Endothelial cell of umbilical vein (primary cell): Measurements from ENCODE around the gene KCNQ1OT1. TPM values are rescaled to one million over a fixed set of nuclear protein-coding genes. Genes with fewer than 3 reads are reported as not detected.

Experiments used
- BruUV-seq: library from RNA; stranded (reverse); fragments of 400-500 nt; replicated peaks from 2 replicates; lab custom pipeline; 2021; lab: Mats Ljungman, UMichigan
- CTCF ChIA-PET: fragments of 300-600, 350-600 bp; sonication (Branson Sonifier 250); formaldehyde crosslinking; loops from one replicate; lab custom pipeline; 2021; ENCODE audit warnings: antibody characterized with exemption, inconsistent platforms; lab: Charles Lee
- POLR2A ChIA-PET: fragments of 300-600, 350-600 bp; sonication (Branson Sonifier 250); formaldehyde crosslinking; loops from one replicate; lab custom pipeline; 2021; ENCODE audit warnings: antibody characterized with exemption, inconsistent platforms; lab: Charles Lee
- DNase-seq: peaks from one replicate; pipeline ENCODE4 v3.0.0-alpha.2; 2011; ENCODE audit warnings: low read depth, low spot score
- FAIRE-seq: peaks from 2 replicates; lab custom pipeline; 2011; peaks lifted over from hg19 to GRCh38; lab: Jason Lieb, UNC
- H2AFZ ChIP-seq: 2 replicates; pipeline ENCODE4 v1.6.0; 2012; ENCODE audit warnings: low read depth, low read length, control low read depth, inconsistent platforms
- H3K27ac ChIP-seq: 2 replicates; pipeline ENCODE4 v1.5.1; 2011; ENCODE audit warnings: low read depth, mild to moderate bottlenecking, control low read depth, low read length, moderate library complexity; ENCODE audit not compliant: insufficient read depth
- H3K27me3 ChIP-seq, 2 experiments: 2 replicates each; pipeline versions ENCODE4 v1.6.0 to v1.6.1; 2011; ENCODE audit warnings: low read length in 2 of 2, mixed read lengths in 1 of 2; ENCODE audit not compliant: control insufficient read depth in 2 of 2, insufficient read depth in 2 of 2
- H3K36me3 ChIP-seq, 2 experiments: 2 replicates in 1 of 2; 3 replicates in 1 of 2; pipeline ENCODE4 v1.5.1; 2011; ENCODE audit warnings: low read length in 2 of 2, mild to moderate bottlenecking in 1 of 2, moderate library complexity in 1 of 2; ENCODE audit not compliant: control insufficient read depth in 2 of 2, insufficient read depth in 2 of 2; ENCODE audit errors: extremely low read depth in 1 of 2
- H3K4me1 ChIP-seq: 3 replicates; pipeline ENCODE4 v1.5.1; 2011; ENCODE audit warnings: mild to moderate bottlenecking, low read length; ENCODE audit not compliant: control insufficient read depth, insufficient read depth; ENCODE audit errors: extremely low read depth
- H3K4me2 ChIP-seq: 2 replicates; pipeline ENCODE4 v1.6.1; 2011; ENCODE audit warnings: low read length, control low read depth, mixed read lengths; ENCODE audit not compliant: insufficient read depth
- H3K4me3 ChIP-seq, 3 experiments: fragments of 200-600 bp in 1 of 3; sonication (generic), shearing (Covaris generic) in 1 of 3; replicated peaks in 1 of 3; 2 replicates each; pipeline ENCODE4 v1.5.1; 2011 to 2016; ENCODE audit warnings: control low read depth in 3 of 3, low read length in 3 of 3, mild to moderate bottlenecking in 2 of 3, inconsistent platforms in 1 of 3, low read depth in 1 of 3, moderate library complexity in 1 of 3; ENCODE audit not compliant: insufficient read depth in 1 of 3
- H3K79me2 ChIP-seq: 2 replicates; pipeline ENCODE4 v1.6.0; 2012; ENCODE audit warnings: low read length, inconsistent platforms; ENCODE audit not compliant: control insufficient read depth, insufficient read depth
- H3K9ac ChIP-seq: replicated peaks from 2 replicates; pipeline ENCODE3; 2011; ENCODE audit warnings: low read length, control low read depth; ENCODE audit not compliant: insufficient read depth; ENCODE audit errors: extremely low read depth
- H3K9me1 ChIP-seq: replicated peaks from 3 replicates; pipeline ENCODE4 v1.6.0; 2011; ENCODE audit warnings: mild to moderate bottlenecking, low read length; ENCODE audit not compliant: control insufficient read depth, insufficient read depth; ENCODE audit errors: extremely low read depth
- H3K9me3 ChIP-seq: replicated peaks from 2 replicates; pipeline ENCODE4 v1.5.1; 2012; ENCODE audit warnings: low read length, inconsistent platforms; ENCODE audit not compliant: control insufficient read depth, insufficient read depth
- H4K20me1 ChIP-seq: replicated peaks from 2 replicates; pipeline ENCODE3; 2011; ENCODE audit warnings: mild to moderate bottlenecking, low read length; ENCODE audit not compliant: control insufficient read depth, insufficient read depth; ENCODE audit errors: extremely low read depth
- CTCF ChIP-seq, 2 donors: IDR thresholded peaks; 1 replicate in 1 of 2; 2 replicates in 1 of 2; pipeline ENCODE4 v1.5.1; 2011; ENCODE audit warnings: low read length in 2 of 2, mild to moderate bottlenecking in 2 of 2, moderate library complexity in 2 of 2, control low read depth in 1 of 2, inconsistent platforms in 1 of 2, low read depth in 1 of 2; ENCODE audit not compliant: insufficient read depth in 1 of 2; ENCODE audit errors: extremely low read depth in 1 of 2
- EZH2 ChIP-seq: IDR thresholded peaks from 2 replicates; pipeline ENCODE4 v1.6.1; 2012; ENCODE audit warnings: borderline replicate concordance, low read depth, mild to moderate bottlenecking, moderate library complexity, low read length, inconsistent platforms; ENCODE audit not compliant: severe bottlenecking
- FOS ChIP-seq: IDR thresholded peaks from 2 replicates; pipeline ENCODE4 v1.6.1; 2011; ENCODE audit warnings: mild to moderate bottlenecking, low read length, moderate library complexity, borderline replicate concordance; ENCODE audit not compliant: insufficient read depth
- GATA2 ChIP-seq: IDR thresholded peaks from 2 replicates; pipeline ENCODE4 v1.7.0; 2011; ENCODE audit warnings: low read depth, mild to moderate bottlenecking, moderate library complexity, mixed read lengths, low read length; ENCODE audit not compliant: insufficient read length, insufficient read depth
- JUN ChIP-seq: IDR thresholded peaks from 2 replicates; pipeline ENCODE4 v1.6.1; 2011; ENCODE audit warnings: borderline replicate concordance, low read depth; ENCODE audit not compliant: insufficient read length, insufficient read depth
- MAX ChIP-seq: IDR thresholded peaks from 2 replicates; pipeline ENCODE4 v1.6.1; 2011; ENCODE audit not compliant: insufficient read depth, insufficient read length
- MYC ChIP-seq: IDR thresholded peaks from one replicate; pipeline ENCODE4 v1.6.1; 2011; ENCODE audit warnings: mild to moderate bottlenecking, low read depth, low read length
- POLR2A ChIP-seq: IDR thresholded peaks from 2 replicates; pipeline ENCODE4 v1.6.1; 2012; ENCODE audit warnings: low read depth, mild to moderate bottlenecking, control low read depth, low read length
- POLR2AphosphoS5 ChIP-seq: IDR thresholded peaks from 2 replicates; pipeline ENCODE4 v1.6.1; 2012; ENCODE audit warnings: low read depth, mild to moderate bottlenecking, control low read depth, low read length, moderate library complexity; ENCODE audit not compliant: insufficient read depth
- dilution Hi-C: fragments of 300-500 bp; cut with MboI; formaldehyde crosslinking; loops from one replicate; pipeline ENCODE4 v1.15.0; 2019; ENCODE audit warnings: low sequenced_read_pairs; ENCODE audit not compliant: extremely low pct_ligation_motif_present
- intact Hi-C: fragments of 100-400 bp; cut with micrococcal nuclease; formaldehyde crosslinking; loops from one replicate; pipeline ENCODE4 v1.10.0; 2022
- polyA plus RNA-seq, 4 experiments: library from polyadenylated mRNA; depleted of rRNA in 3 of 4; stranded (reverse) in 3 of 4; unstranded in 1 of 4; fragments of >200 nt; gene quantifications; 2 replicates each; pipeline versions ENCODE4 v1.2.1 to v1.2.3, GENCODE V29; 2011 to 2012; ENCODE audit warnings: missing spikeins in 1 of 4
- total RNA-seq: library from RNA; stranded (reverse); gene quantifications from 2 replicates; pipeline ENCODE4 v1.2.3, GENCODE V29; 2021

KCNQ1OT1 gene
- total and polyA plus RNA-seq, 2 donors (not counting 3 experiments of a cell fraction or from before 2014, with no cell fraction given), result 0.11 to 1.8 TPM

- no TSS peak for BruUV-seq
- H3K27ac ChIP-seq, result no peak overlapping the region
- H3K27me3 ChIP-seq, result no peaks in the 10 kb centered on the region
- dilution Hi-C loops, result no loop called here
- H3K79me2 ChIP-seq, result peaks cover 47% of the 10 kb centered on the region
- DNase-seq (no peak), FAIRE-seq (no peak)
- no peak overlapping the region for H3K4me3 ChIP-seq
- ChIA-PET POLR2A (no interaction called here), CTCF (interaction anchor here (1.0 kb wide), 1 partner anchor 11 kb away, joined by 3 read pairs; no protein-coding TSS in a partner anchor)
- no peaks in the 10 kb centered on the region for H4K20me1 ChIP-seq
- no peaks in the 10 kb centered on the region for H3K36me3 ChIP-seq
- H3K9me1 ChIP-seq, result no peaks in the 10 kb centered on the region
- no peak overlapping the region for H2AFZ ChIP-seq
- TF ChIP-seq FOS (no peak), CTCF (IDR thresholded peaks at IDR 0.05; ENCODE audit: extremely low read depth in 1 of 2, insufficient read depth in 1 of 2, low read depth in 1 of 2, low read length in 2 of 2) (no peak), JUN (no peak), GATA2 (no peak), MAX (no peak), MYC (no peak), POLR2AphosphoS5 (no peak), EZH2 (no peak), POLR2A (no peak)
- no peak overlapping the region for H3K9ac ChIP-seq
- intact Hi-C loops, result loop anchor here (5.0 kb wide), 1 partner anchor 192 kb away; the partner anchor contains the start of gene CDKN1C
- no peak overlapping the region for H3K4me2 ChIP-seq
- H3K9me3 ChIP-seq, result no peaks in the 10 kb centered on the region
- peaks cover 3% of the 10 kb centered on the region for H3K4me1 ChIP-seq
Observed at GRCh38 chr11:2694995-2695939, 4.5 kb downstream of the KCNQ1OT1 start.
